ENCODE measurements around the gene CNTN4.

DNA sequence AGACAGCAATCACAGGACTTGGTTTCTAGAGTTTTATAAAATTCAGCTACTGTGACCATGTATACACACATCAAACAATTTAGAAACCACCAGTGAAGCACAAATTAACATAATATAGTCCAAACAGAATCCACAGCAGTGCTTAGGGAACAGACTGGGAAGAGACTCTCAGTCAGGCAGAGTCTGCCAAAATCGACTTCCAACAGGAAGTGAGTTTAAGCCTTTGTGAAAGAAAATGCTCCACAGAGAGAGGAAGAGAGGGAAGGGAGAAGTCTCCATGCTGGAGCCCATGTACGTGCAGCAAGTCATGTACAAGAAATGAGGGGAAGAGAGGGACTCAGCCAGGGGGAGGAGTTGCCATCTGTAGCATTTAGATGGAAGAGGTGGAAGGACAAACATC is 838.9 kb downstream of the CNTN4 start:
- TF ChIP-seq, protein P1, sequence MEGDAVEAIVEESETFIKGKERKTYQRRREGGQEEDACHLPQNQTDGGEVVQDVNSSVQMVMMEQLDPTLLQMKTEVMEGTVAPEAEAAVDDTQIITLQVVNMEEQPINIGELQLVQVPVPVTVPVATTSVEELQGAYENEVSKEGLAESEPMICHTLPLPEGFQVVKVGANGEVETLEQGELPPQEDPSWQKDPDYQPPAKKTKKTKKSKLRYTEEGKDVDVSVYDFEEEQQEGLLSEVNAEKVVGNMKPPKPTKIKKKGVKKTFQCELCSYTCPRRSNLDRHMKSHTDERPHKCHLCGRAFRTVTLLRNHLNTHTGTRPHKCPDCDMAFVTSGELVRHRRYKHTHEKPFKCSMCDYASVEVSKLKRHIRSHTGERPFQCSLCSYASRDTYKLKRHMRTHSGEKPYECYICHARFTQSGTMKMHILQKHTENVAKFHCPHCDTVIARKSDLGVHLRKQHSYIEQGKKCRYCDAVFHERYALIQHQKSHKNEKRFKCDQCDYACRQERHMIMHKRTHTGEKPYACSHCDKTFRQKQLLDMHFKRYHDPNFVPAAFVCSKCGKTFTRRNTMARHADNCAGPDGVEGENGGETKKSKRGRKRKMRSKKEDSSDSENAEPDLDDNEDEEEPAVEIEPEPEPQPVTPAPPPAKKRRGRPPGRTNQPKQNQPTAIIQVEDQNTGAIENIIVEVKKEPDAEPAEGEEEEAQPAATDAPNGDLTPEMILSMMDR (IDR thresholded peaks at IDR 0.05; ENCODE audit: low read depth, low read length): no peak
- TF ChIP-seq EZH2phosphoT487 (IDR thresholded peaks at IDR 0.05; ENCODE audit: low read depth): no peak

All from OCI-LY3 (cell line).